GM18861 (cell line): Measurements from ENCODE around the gene SPANXD.
"Not testable (repeated sequence)": the region's sequence is repeated elsewhere in the genome, so short reads cannot be mapped to it uniquely, and the experiment has no call there.

Source experiments
- ATAC-seq: cut with Tn5 transposase; IDR thresholded peaks from one replicate; pipeline ENCODE4 v1.9.1; 2021; ENCODE audit not compliant: unreplicated experiment

Gene SPANXD

GRCh38 chrX:141698639-141699038, at the start of gene SPANXD:
SPANXD (minus strand) TSS chrX:141698739; CDS start chrX:141698405, 334 bp downstream.
- ATAC-seq: not testable (repeated sequence)

- no peak for ATAC-seq
Measured at GRCh38 chrX:141742666-141743065, 44.1 kb upstream of the SPANXD start.

GRCh38 chrX:141736656-141737055, 38.1 kb upstream of the SPANXD start:
- ATAC-seq: no peak

- ATAC-seq: no peak
Measured at GRCh38 chrX:141733371-141733770, 34.8 kb upstream of the SPANXD start.

GRCh38 chrX:141732031-141732430, 33.5 kb upstream of the SPANXD start:
- ATAC-seq: no peak

GRCh38 chrX:141724186-141724585, 25.6 kb upstream of the SPANXD start:
- no peak for ATAC-seq

GRCh38 chrX:141714680-141715079, 16.1 kb upstream of the SPANXD start:
- no peak for ATAC-seq

- ATAC-seq: no peak
Measured at GRCh38 chrX:141701072-141701471, 2.5 kb upstream of the SPANXD start.

- no peak for ATAC-seq
Measured at GRCh38 chrX:141673946-141674345, 24.6 kb downstream of the SPANXD start.

GRCh38 chrX:141669689-141670088, 28.9 kb downstream of the SPANXD start:
- ATAC-seq: no peak

GRCh38 chrX:141668371-141668770, 30.2 kb downstream of the SPANXD start:
- ATAC-seq: no peak

- ATAC-seq: no peak
Measured at GRCh38 chrX:141662781-141663180, 35.8 kb downstream of the SPANXD start.

GRCh38 chrX:141652286-141652685, 46.3 kb downstream of the SPANXD start:
- no peak for ATAC-seq
